Thyroid gland (tissue), 4 donors: ENCODE data around the gene FGF8.

Experiments
- CTCF ChIP-seq, 6 experiments: fragments of 200-600 bp in 3 of 6; fragments of 450-650 bp in 3 of 6; sonication (generic) in 3 of 6; IDR thresholded peaks; one replicate each; pipeline ENCODE4 v1.5.1; 2016 to 2019; ENCODE audit warnings: antibody characterized with exemption in 6 of 6, mild to moderate bottlenecking in 2 of 6, inconsistent platforms in 1 of 6, moderate library complexity in 1 of 6
- POLR2A ChIP-seq, 2 donors: fragments of 450-650 bp; IDR thresholded peaks; one replicate each; pipeline ENCODE4 v1.6.1; 2017; ENCODE audit warnings: antibody characterized with exemption in 2 of 2, mild to moderate bottlenecking in 2 of 2, moderate library complexity in 1 of 2

GRCh38 chr10:101725296-101726114 lies 50.4 kb downstream of the FGF8 start:
- TF ChIP-seq CTCF (IDR thresholded peaks at IDR 0.05): no peak
- no peak for TF ChIP-seq POLR2A (IDR thresholded peaks at IDR 0.05)
